Suppressor macrophage treated with lipopolysaccharide for 4 hours (primary cell): ENCODE data around the gene ZBTB12.

Source experiments
- DNase-seq: peaks from one replicate; pipeline ENCODE4 v3.0.0-alpha.2; 2020

The ZBTB12 gene

GRCh38 chr6:31896493-31896855 lies 5.4 kb downstream of the ZBTB12 start:
- DNase-seq, result no peak

- DNase-seq, result no peak
These were observed 9.1 kb downstream of the ZBTB12 start for GRCh38 chr6:31892821-31893220.

- no peak for DNase-seq
These were observed 12.4 kb downstream of the ZBTB12 start for GRCh38 chr6:31889331-31889972.

GRCh38 chr6:31888276-31889258 lies 13.3 kb downstream of the ZBTB12 start:
- peak; percentile 27 for DNase-seq

- no peak for DNase-seq
These were observed 14.5 kb downstream of the ZBTB12 start for GRCh38 chr6:31887173-31888007.

- no peak for DNase-seq
These were observed 15.3 kb downstream of the ZBTB12 start for GRCh38 chr6:31886541-31886991.

GRCh38 chr6:31884528-31885035 lies 17.3 kb downstream of the ZBTB12 start:
- DNase-seq, result no peak

GRCh38 chr6:31883676-31884075 lies 18.2 kb downstream of the ZBTB12 start:
- DNase-seq, result no peak

GRCh38 chr6:31882344-31882743 lies 19.5 kb downstream of the ZBTB12 start:
- no peak for DNase-seq

- DNase-seq, result no peak
These were observed 20.6 kb downstream of the ZBTB12 start for GRCh38 chr6:31881136-31881859.

GRCh38 chr6:31880616-31881015 lies 21.3 kb downstream of the ZBTB12 start:
- DNase-seq, result no peak

- no peak for DNase-seq
These were observed 22.0 kb downstream of the ZBTB12 start for GRCh38 chr6:31879901-31880300.

GRCh38 chr6:31879143-31879542 lies 22.7 kb downstream of the ZBTB12 start:
- no peak for DNase-seq

GRCh38 chr6:31878726-31879125 lies 23.2 kb downstream of the ZBTB12 start, which contains the start of gene SLC44A4:
SLC44A4 (minus strand) TSS chr6:31878997; CDS start chr6:31878980, 17 bp downstream.
- DNase-seq, result no peak

GRCh38 chr6:31878222-31878621 lies 23.7 kb downstream of the ZBTB12 start:
- DNase-seq, result no peak

- no peak for DNase-seq
These were observed 24.2 kb downstream of the ZBTB12 start for GRCh38 chr6:31877651-31878161.

- DNase-seq, result no peak
These were observed 24.7 kb downstream of the ZBTB12 start for GRCh38 chr6:31877125-31877650.

- no peak for DNase-seq
These were observed 25.5 kb downstream of the ZBTB12 start for GRCh38 chr6:31876357-31876756.

GRCh38 chr6:31875877-31876276 lies 26.0 kb downstream of the ZBTB12 start:
- no peak for DNase-seq

- DNase-seq, result no peak
These were observed 26.9 kb downstream of the ZBTB12 start for GRCh38 chr6:31874836-31875572.
